ENCODE measurements around the gene CCL19. TPM values are rescaled to one million over a fixed set of nuclear protein-coding genes. Genes with fewer than 3 reads are reported as not detected.

Gene CCL19
- total and polyA plus RNA-seq, 2 donors (not counting 3 experiments of a cell fraction or from before 2014, with no cell fraction given): not detected

- H3K4me2 ChIP-seq (ENCODE audit: insufficient read depth, low read length): peak overlapping the region; percentile 44
- H3K79me2 ChIP-seq (ENCODE audit: control insufficient read depth, insufficient read depth, low read length): peaks cover under 1% of the 10 kb centered on the region
- no peak overlapping the region for H3K27ac ChIP-seq (ENCODE audit: insufficient read depth, low read depth, low read length)
- H4K20me1 ChIP-seq (replicated peaks; ENCODE audit: control insufficient read depth, extremely low read depth, insufficient read depth, low read length): no peaks in the 10 kb centered on the region
- no TSS peak for BruUV-seq (replicated peaks)
- peak overlapping the region; percentile 43 for H2AFZ ChIP-seq (ENCODE audit: low read depth, low read length)
- peaks cover 0 to 14% of the 10 kb centered on the region in 2 experiments for H3K36me3 ChIP-seq (ENCODE audit: control insufficient read depth in 2 of 2, extremely low read depth in 1 of 2, insufficient read depth in 2 of 2, low read length in 2 of 2)
- dilution Hi-C loops (cut with MboI; ENCODE audit: extremely low pct_ligation_motif_present, low sequenced_read_pairs): no loop called here
- no peak for DNase-seq (ENCODE audit: low read depth, low spot score)
- peak; percentile 8 for FAIRE-seq
- H3K9ac ChIP-seq (replicated peaks; ENCODE audit: extremely low read depth, insufficient read depth, low read length): no peak overlapping the region
- H3K9me3 ChIP-seq (replicated peaks; ENCODE audit: control insufficient read depth, insufficient read depth, low read length): no peaks in the 10 kb centered on the region
- peaks cover 26% of the 10 kb centered on the region for H3K4me1 ChIP-seq (ENCODE audit: control insufficient read depth, extremely low read depth, insufficient read depth, low read length)
- TF ChIP-seq FOS (IDR thresholded peaks at IDR 0.05; ENCODE audit: borderline replicate concordance, insufficient read depth, low read length) (no peak), MYC (IDR thresholded peaks at IDR 0.05; ENCODE audit: low read depth, low read length) (no peak), JUN (IDR thresholded peaks at IDR 0.05; ENCODE audit: borderline replicate concordance, insufficient read depth, insufficient read length, low read depth) (no peak), GATA2 (IDR thresholded peaks at IDR 0.05; ENCODE audit: insufficient read depth, insufficient read length, low read depth, low read length) (no peak), CTCF (IDR thresholded peaks at IDR 0.05; ENCODE audit: extremely low read depth in 1 of 2, insufficient read depth in 1 of 2, low read depth in 1 of 2, low read length in 2 of 2) (no peak), MAX (IDR thresholded peaks at IDR 0.05; ENCODE audit: insufficient read depth, insufficient read length) (no peak), POLR2A (IDR thresholded peaks at IDR 0.05; ENCODE audit: low read depth, low read length) (no peak), POLR2AphosphoS5 (IDR thresholded peaks at IDR 0.05; ENCODE audit: insufficient read depth, low read depth, low read length) (no peak), EZH2 (IDR thresholded peaks at IDR 0.05; ENCODE audit: borderline replicate concordance, low read depth, low read length, severe bottlenecking) (no peak)
- intact Hi-C loops (cut with micrococcal nuclease): loop anchor here (1.0 kb wide), 1 partner anchor 13 kb away; no protein-coding TSS in a partner anchor
- no peaks in the 10 kb centered on the region for H3K9me1 ChIP-seq (replicated peaks; ENCODE audit: control insufficient read depth, extremely low read depth, insufficient read depth, low read length)
- H3K27me3 ChIP-seq (ENCODE audit: control insufficient read depth in 2 of 2, insufficient read depth in 2 of 2, low read length in 2 of 2): no peaks in the 10 kb centered on the region
- CTCF ChIA-PET: interaction anchor here (2.2 kb wide), 1 partner anchor 12 kb away, joined by 7 read pairs; no protein-coding TSS in a partner anchor
- H3K4me3 ChIP-seq (replicated peaks in 1 of 3; ENCODE audit: insufficient read depth in 1 of 3, low read depth in 1 of 3, low read length in 3 of 3): peak overlapping the region in 1 of 3 experiments; percentile 13
- POLR2A ChIA-PET: no interaction called here
These were observed 38.5 kb downstream of the CCL19 start for GRCh38 chr9:34652602-34653000.

All from endothelial cell of umbilical vein (primary cell).